ENCODE results near the gene MIS18A. TPM values are rescaled to one million over a fixed set of nuclear protein-coding genes. Genes with fewer than 3 reads are reported as not detected.

The MIS18A gene
- total and polyA plus RNA-seq, 2 experiments from 2014 or later = 46.1 to 133 TPM

- H4K20me1 ChIP-seq (replicated peaks; ENCODE audit: insufficient read depth) = no peaks in the 10 kb centered on the region
- no peaks in the 10 kb centered on the region for H3F3A ChIP-seq (replicated peaks; ENCODE audit: low read depth)
- no peak overlapping the region for H3K27ac ChIP-seq (ENCODE audit: low read depth)
- H3K27me3 ChIP-seq (ENCODE audit: insufficient read depth) = no peaks in the 10 kb centered on the region
- Mint-ChIP-seq H3K4me1 (peaks cover 5% of the 10 kb centered on the region; the same call in 2 of the 3 replicates), H3K9me3 (peaks cover 4% of the 10 kb centered on the region; the same call in 1 of the 3 replicates), H3K27ac (no peak overlapping the region), H3K27me3 (ENCODE audit: insufficient read depth, low read depth, poor library complexity) (peaks cover 9% of the 10 kb centered on the region), H3K4me3 (no peak overlapping the region), H3K36me3 (ENCODE audit: low read depth) (no peaks in the 10 kb centered on the region)
- no peaks in the 10 kb centered on the region for H3K36me3 ChIP-seq (ENCODE audit: insufficient read depth)
- TF ChIP-seq REST (IDR thresholded peaks at IDR 0.05; ENCODE audit: unreplicated experiment) = no peak
- TF ChIP-seq POLR2AphosphoS5 (IDR thresholded peaks at IDR 0.05; ENCODE audit: low read depth) = no peak
- TF ChIP-seq STAT1 (IDR thresholded peaks at IDR 0.05; ENCODE audit: unreplicated experiment) = no peak
- TF ChIP-seq ZNF331 (CRISPR knock-in tag; IDR thresholded peaks at IDR 0.05; ENCODE audit: low read depth) = no peak
- TF ChIP-seq ZNF114 (CRISPR knock-in tag; IDR thresholded peaks at IDR 0.05) = no peak
- TF ChIP-seq ETS1 (IDR thresholded peaks at IDR 0.05) = no peak
- no peak for TF ChIP-seq ZNF462 (CRISPR knock-in tag; IDR thresholded peaks at IDR 0.05)
- no peak for TF ChIP-seq EZH2phosphoT487 (IDR thresholded peaks at IDR 0.05; ENCODE audit: unreplicated experiment)
- TF ChIP-seq JUNB (IDR thresholded peaks at IDR 0.05; ENCODE audit: unreplicated experiment) = no peak
- no peak for TF ChIP-seq CTCF (conservative IDR thresholded peaks at IDR 0.05; ENCODE audit: low read depth in 2 of 2)
- no peak for TF ChIP-seq NANOG (IDR thresholded peaks at IDR 0.05; ENCODE audit: borderline replicate concordance)
- TF ChIP-seq CREB1 (CRISPR knock-in tag; IDR thresholded peaks at IDR 0.05; ENCODE audit: low read depth) = no peak
- no peak for TF ChIP-seq EZH2 (IDR thresholded peaks at IDR 0.05; ENCODE audit: low read depth, unreplicated experiment)
- H3K79me2 ChIP-seq (replicated peaks; ENCODE audit: insufficient read depth) = no peaks in the 10 kb centered on the region
- no peak for ATAC-seq
- H3K4me2 ChIP-seq = no peak overlapping the region
- no peak for DNase-seq (ENCODE audit: low spot score)
- H2AFZ ChIP-seq = no peak overlapping the region
- no peak overlapping the region for H3K4me3 ChIP-seq
- peaks cover 3% of the 10 kb centered on the region; the same call in 1 of the 2 replicates for H3K4me1 ChIP-seq (ENCODE audit: insufficient read depth)
- H3K9me2 ChIP-seq (ENCODE audit: insufficient read depth) = no peaks in the 10 kb centered on the region
These were observed 25.6 kb downstream of the MIS18A start for GRCh38 chr21:32253215-32253641.
